ENCODE data around the gene MCF2L.

The MCF2L gene

DNA sequence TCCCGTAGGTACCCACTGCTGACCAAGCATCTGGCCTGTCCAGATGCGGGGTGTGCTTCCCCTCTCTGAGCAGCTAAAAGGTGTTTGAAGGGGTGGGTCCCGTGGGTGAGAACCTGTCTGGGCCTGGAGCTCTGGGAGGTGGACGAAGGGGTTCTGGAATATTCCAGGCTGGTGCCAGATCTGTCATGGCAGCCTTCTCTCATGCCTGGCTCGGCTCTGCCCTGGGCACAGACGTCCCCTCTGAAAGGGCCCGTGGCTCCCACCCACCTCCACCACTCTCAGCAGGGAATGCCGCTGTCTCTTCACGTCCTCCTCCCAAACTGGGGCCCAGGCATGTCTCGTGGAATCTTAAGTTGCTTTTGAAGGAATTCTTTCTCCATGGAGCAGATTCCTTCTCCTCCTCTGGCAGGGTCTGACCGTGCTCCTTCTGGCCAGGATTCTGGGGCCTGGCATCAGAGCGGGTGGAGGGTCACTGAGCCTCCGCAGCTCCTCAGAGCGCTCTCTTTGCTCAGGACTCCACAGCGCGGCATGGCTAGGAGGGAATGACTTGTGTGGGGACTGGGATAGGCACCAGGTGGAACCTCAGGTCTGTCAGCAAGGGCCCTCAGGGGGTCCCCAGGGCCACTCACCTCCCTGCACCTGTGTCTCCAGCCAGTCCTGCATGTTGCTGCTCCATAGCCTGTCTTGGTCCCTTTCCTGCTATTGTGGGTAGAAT lies 5.9 kb upstream of the MCF2L start:
- DNase-seq (ENCODE audit: low read depth), result no peak

DNA sequence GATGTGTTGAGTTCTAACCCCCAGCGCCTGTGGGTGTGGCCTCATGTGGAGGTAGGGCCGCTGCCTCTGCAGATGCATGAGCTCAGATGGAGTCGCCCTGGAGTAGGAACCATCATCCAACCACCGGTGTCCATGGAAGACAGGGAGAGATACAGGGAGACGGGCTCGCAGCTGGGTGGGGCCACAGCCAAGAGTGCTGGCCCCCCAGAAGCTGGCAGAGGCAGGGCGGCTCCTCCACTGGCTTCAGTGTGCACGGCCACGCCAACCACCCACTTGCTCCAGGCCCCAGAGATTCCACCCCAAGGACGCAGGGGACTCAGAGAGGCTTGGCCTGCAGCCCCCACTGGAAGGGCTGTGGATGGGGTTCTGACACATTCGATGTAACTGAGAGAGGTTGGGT lies 5.4 kb upstream of the MCF2L start:
- DNase-seq (ENCODE audit: low read depth), result no peak

DNA sequence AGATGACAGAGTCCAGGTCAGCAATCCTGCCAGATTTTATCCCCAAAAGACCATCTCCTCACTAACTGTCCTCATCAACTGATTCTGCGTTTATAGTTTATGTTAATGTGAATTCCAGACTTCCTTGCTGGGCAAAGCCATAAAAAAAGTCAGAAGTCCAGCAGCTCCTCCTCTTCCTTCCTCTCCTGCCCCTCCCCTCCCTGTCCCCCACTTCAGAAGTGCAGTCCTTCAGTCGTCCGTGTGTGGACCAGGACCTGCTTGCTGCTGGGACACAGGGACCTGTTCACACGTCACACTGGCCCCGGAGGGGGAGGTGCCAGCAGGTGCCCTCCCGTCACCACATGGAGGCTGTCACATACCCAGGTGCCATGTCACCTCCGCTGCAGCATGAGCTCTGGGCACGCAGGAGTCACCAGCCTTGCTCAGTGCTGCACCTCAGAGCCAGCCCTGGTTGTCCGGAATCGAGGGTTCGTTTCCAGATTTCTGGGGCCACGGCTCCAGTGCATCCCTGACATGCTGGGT lies 4.0 kb upstream of the MCF2L start:
- DNase-seq (ENCODE audit: low read depth), result no peak

DNA sequence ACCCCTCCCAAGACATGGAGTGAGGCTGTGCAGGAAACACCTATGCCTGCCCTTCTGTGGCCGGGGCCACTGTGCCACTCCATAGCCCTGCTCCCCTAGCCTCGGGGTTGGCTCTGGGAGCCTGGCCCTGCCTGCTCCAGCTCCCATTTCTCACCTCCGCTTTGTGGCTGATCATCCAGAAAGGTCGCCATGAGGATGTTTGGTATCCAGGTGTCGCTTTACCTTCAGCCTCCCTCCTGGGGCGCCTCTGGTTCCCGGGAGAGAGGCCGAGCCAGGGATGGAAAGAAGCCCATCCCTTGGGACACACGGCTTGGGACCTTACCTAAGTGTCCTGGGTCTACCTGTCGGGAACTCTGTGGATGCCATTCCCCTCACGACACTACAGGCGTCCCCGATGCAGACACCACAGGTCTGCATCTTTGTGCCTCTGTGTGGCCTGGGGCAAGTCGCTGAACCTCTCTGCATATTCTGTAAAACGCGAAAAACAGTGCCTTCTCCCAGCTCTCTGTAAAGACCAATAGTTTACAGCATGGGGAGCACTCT lies 3.4 kb upstream of the MCF2L start:
- DNase-seq (ENCODE audit: low read depth), result no peak

DNA sequence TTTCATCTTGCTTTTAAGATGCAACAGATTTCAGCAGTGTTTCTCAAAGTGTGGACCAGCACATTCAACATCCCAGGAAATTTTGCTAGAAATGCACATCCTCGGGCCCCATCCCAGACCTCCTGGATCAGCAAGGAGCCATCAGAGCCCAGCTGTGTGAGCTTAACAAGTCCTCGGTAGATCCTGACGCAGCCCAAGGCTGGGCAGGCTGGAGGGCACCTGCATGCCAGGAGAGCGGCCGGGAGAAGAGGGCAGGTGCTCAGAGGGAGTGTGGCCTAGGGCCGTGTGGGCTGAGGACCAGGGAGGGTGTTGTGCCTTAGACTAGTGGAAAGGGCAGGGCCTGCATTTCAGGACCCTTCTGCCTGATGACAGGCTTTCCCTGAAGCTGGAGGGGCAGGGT lies 2.2 kb upstream of the MCF2L start:
- DNase-seq (ENCODE audit: low read depth), result no peak

DNA sequence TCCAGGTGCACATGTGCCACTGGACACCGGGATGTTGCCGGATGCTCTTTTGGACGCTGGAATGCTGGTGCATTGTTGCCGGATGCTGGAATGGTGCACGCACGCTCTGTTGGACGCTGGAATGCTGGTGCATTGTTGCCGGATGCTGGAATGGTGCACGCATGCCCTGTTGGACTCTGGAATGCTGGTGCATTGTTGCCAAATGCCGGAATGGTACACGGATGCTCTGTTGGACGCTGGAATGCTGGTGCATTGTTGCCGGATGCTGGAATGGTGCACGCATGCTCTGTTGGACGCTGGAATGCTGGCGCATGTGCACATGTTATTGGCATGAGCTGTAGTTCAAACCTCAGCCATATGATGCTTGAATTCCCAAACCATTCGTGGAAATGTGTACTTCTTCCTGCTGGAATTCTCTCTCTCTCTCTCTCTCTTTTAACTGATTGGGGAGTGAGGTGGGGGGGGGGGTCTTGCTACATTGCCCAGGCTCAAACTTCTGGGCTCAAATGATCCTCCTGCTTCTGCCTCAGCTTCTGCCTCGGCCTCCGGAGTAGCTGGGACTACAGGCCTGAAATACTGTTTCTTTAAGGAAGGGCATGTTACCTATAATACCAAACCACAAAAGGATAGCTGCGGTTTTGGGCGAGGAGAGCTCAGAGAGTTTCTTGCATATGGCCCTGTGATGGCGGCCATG lies 1.2 kb upstream of the MCF2L start:
- no peak for DNase-seq (ENCODE audit: low read depth)

DNA sequence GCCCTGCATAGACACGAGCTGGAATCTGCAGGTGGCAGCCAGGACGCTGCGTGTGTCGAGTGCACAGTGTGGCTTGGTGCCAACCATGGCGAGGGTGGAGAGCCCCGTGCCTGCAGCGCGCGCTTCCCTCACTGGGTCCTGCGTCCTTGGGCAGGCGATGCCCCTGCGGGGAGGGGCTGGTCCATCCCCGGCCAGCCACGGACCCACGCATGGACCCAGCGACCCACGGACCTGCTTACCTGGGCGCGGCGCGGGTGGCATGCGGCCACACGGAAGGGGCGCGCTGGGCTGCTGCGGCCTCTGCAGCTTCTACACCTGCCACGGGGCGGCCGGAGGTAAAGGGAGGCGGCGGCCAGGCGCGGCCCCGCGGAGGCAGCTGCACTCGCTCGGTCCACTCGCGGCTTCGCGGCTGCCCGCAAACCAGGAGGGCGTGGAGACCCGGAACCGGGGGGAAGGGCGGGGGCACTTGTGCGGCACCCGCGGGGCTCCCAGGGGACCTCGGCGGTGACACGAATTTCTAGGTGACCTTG lies 569 bp upstream of the MCF2L start:
- DNase-seq (ENCODE audit: low read depth), result no peak

DNA sequence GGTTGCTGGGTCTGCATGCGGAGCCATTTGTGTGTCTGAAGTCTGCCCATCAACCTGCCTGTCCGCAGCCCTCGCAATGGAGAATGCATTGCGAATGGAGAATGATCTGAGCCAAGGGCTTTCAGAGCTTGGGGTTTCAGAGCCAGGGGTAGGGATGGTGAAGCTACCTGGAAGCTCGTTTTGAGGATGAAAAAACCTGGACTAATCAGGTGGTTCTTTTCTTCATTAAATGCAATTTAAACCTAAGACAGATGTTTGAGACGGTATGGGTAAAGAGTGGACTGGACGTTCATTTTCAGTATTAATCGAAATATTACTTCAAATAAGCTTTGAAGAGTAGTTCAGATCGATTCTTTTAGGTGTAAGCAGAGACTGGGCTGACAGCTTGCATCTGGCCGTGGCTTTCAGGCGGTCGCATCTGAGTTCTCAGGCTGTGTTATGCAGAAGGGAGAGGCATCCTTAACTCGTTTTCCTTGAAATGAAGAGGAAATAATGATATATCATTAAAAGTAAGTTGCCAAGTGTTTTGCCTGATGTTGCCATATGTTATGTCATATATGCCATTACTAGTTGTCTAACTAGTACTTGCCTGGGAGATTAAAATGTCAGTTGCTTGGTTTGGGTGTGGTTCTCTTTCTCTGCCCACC lies 801 bp downstream of the MCF2L start:
- DNase-seq (ENCODE audit: low read depth), result no peak

DNA sequence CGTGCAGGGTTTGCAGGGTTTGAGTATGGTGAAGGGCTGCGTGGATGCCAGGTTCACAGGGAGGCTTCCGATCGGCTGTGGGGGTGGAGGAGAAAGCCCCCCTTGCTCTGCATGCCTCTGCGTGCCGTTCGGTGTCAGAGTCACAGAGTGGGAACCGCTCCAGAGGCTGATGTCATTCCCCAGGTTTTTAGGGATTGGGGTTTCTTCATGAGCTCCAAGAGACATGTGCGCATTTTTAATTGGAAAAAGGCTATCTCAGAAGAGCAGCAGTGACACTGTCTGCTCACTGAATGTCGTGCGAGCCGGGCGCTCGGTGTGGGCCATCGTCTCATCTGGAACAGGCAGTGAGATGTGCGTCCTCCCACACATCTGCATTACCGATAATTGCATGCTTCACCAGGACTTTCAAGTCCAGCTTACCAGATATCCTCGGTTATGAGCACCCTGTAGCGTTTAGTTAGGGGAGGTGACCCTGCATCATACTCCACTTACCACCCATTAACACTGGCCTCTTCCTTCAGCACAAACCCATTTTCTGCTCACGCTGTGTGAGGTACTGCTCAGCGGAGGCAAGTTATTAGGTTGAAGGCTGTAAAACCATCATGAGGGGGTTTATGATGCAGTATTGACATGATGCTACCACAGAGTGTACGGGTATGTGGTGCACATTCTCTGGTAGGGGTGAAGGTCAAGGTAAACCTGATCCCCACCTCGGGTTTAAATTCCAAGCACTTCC lies 1.7 kb downstream of the MCF2L start:
- DNase-seq (ENCODE audit: low read depth), result no peak

DNA sequence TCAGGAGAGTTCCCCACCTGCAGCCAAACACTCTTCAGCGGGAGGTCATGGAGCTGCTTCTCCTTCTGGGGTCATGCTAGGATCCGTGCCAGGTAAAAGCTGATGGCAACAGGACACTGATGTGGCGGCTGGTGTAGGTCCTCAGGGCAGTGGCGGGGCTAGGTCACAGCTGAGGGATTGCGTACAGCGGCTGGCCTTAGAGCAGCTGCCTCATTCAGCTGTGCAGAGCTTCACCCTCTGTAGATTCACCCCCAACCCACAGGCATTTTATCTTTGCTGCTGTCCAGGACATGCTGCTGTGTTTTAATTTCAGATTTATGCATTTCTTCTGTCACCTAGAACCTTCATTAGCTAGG lies 2.3 kb downstream of the MCF2L start:
- no peak for DNase-seq (ENCODE audit: low read depth)

DNA sequence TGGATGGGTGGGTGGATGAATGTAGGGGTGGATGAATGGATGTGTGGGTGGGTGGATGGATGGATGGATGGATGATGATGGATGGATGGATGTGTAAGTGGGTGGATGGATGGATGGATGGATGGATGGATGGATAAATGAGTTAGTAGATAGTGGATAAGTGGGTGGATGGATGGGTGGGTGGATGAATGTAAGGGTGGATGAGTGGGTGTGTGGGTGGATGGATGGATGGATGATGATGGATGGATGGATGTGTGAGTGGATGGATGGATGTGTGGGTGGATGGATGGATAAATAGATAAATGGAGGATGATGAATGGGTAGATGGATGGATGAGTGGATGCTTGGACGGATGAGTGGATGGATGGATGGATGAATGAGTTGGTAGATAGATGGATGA lies 3.2 kb downstream of the MCF2L start:
- no peak for DNase-seq (ENCODE audit: low read depth)

DNA sequence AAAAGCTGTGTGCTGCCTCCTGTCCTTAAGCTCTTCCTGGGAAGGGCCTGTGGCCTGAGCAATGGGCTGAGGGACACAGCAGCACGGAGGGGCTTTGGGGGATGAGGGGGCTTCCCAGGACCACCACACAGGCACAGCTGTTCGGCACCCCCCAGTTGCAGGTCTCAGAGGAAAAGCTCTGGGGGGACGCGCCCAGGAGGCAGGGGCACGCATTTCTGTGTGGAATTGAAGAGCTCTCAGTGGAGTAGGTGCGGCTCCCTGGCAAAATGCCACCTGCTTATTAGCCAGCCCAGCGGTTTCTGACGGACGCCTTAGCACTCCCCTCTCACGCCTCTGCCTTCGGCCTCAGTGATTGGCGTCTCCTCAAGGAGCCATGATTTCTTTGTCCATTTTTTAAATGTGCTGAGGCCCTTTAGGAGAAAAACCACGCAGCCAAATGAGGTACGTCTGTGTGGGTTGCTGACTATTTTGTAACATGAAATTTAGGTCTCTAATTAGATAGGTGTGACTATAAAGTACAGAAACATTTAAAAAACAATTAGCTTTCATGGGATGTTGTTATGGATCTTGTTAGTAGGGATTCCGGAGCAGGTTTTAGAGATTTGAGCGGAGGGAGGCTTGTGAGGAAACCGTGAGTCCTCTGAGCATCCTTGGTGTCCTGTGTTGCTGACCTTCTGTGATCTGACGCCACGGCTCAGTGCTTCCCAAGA lies 4.0 kb downstream of the MCF2L start:
- DNase-seq (ENCODE audit: low read depth), result no peak

DNA sequence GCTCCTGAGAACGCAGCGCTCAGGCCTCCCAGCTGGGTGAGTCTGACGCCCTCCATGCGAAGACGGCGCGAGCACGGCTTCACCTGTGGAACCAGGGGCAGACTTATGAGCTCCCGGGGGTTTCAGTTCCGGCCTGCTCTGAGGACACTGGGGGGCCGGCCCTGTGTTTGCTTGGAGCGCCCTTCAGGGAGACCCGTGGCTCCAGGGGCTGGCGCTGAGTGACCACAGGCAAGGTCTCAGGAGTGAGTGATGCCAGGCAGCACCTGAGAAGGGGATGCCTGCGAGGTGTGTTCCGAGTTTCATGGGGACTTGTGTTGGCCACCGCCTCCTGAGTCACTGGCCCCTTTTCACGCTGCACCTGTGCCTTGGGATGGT lies 4.5 kb downstream of the MCF2L start:
- no peak for DNase-seq (ENCODE audit: low read depth)

DNA sequence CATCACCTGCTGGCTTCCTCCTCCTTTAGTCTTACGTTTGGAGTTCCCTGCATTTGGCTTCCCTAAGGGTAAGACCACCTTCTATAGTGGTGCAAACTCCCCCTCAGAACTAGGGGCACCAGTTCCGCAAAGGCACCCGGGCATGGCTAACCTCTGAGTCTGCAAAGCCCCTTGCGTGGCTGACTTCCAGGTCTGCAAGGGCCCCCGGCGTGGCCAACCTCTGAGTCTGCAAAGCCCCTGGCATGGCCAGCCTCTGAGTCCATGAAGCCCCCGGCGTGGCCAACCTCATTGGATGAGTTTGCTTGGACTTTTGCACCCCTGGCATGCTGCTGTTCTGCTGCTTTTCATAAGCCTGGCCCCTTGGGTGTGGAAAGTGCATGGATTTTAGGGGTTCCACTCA lies 5.1 kb downstream of the MCF2L start:
- no peak for DNase-seq (ENCODE audit: low read depth)

DNA sequence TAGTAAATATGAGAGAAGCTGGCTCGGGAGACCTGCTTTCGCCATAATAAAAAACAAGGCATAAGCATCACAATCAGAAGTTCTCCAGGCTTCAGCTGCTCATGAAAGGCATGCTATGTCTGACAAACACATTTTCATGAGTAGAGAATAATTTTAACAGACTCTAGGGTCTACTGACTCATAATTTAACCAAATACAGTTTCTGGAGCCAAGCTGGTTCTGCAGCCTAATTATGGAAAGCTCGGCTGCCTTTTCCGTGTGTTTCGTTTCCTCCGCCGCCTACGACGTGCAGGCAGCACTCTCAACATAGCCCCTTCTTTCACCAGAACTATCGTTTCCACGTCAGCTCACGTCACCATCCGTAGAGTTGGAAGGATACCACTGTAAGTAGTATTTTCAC lies 5.7 kb downstream of the MCF2L start:
- no peak for DNase-seq (ENCODE audit: low read depth)

DNA sequence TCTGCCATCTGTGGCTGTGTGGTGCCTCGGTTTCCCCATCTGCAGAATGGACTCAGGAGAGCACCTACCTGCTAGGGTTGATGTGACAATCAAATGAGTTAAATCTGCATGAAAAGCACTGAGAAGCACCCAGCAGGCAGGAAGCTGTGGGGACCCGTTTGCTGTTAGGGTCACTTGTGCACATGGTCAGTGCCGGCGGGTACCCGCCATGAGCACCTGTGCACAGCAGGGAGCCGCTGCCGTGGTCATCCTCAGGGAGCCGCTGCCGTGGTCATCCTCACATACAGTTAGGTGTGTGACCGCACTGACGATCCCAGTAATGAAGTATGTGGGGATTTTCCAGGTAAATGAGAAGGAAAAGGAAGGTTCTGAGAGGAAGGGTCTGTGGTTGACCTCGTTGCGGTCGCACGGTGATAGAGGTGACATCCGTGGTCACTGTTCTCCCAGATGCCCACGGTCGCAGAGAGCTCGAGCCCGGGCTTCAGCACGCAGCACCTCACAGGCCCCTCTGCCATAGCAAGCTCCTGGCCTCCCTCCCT lies 6.5 kb downstream of the MCF2L start:
- no peak for DNase-seq (ENCODE audit: low read depth)

DNA sequence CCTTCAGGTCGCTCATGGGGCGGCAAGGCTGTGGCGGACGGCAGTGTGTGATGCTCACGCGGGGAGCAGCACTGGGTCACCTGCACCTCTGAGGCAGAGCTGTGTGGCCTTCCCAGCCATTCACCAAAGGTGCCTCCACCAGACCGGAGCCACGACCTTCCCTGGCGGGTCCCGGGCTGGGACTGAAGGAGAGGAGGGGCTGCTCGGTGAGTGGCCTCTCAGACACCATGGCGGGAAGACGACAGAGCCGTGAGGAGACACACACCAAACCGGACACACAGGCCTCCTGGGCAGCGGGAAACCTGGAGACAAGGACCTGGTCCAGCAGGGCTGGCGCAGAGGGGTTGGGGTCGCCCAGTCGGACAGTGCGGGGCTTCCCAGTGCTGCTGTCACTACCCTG lies 7.5 kb downstream of the MCF2L start:
- no peak for DNase-seq (ENCODE audit: low read depth)

DNA sequence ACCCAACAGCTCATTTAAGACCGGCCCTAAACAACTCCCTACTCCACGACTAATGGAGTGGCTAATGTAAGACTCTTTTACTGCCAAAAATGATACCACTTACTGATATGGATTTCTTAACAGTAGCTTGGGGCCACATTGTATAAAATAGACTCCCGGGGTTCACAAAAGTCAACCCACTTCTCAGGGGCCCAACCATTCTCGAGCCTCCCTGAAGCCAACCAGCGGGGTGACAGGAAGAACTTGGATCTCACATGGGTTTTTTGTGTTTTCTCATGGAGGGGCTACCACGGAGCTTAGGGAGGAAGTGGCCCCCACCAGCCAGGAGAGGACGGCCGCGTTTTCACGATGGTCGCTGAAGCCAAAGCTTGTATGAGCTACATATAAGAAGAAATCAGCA lies 8.1 kb downstream of the MCF2L start:
- DNase-seq (ENCODE audit: low read depth), result no peak

DNA sequence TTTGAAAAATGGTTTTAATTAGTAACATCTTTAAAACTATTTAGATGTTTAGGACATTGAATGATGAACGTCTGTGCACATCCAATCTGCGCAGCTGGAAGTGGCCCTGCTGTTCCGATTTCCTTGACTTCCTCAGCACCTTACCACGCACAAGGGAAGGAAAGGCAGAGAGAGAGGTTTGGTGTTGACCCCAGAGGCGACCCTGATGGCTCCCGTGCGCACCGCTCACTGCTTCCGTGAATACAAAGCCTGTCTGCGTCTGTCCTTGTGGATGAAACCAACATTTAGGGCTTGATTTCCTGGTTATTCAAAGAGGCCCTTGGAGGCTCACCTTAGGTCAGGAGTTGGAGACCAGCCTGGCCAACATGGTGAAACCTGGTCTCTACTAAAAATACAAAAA lies 8.5 kb downstream of the MCF2L start:
- DNase-seq (ENCODE audit: low read depth), result no peak

DNA sequence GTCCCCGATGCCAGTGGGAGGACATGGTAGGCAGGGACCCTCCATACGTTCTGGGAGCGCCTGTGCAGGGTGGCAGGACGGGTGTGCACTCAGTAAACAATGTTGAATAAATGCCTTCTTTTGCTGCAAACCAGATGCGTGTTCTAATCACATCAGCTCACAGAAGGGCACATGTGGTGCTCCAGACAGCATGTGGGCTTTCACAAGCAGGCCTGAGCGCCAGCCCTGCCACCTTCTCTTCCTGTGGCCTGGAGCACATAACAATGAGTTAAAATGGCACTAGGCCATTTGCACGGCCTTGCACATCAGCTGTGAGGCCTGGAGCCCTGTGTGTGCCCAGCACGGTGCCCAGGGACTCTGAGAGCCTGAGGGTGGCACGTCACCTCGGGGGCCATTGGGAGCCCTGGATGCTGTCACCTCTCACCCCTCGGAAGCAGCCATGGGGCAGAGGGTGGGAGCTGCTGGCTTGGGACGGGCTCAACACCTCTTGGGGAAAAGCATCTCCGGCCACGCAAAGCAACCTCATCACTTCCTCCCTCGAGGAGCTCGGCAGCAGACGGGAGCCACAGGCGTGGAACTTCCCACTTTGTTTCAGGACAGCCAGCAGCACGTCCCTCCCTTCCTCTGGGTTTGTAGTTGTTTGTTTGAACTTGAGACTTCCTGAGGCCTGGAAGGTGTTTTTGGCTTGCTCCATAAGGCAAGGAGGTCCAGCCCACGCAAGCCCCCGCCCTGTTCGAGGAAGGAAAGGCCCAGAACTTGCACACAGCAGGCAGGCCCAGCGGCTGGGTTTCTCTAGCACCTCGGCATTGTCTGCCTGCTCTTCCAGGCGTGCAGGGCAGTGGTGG lies 9.8 kb downstream of the MCF2L start:
- DNase-seq (ENCODE audit: low read depth), result no peak

Measured in CMK (cell line).